Measurements from ENCODE around the gene EFHD1. TPM values are rescaled to one million over a fixed set of nuclear protein-coding genes. Genes with fewer than 3 reads are reported as not detected.
A peak's percentile ranks its signal among the peaks of the same experiment; 100 is the strongest.
"Not testable (repeated sequence)": the region's sequence is repeated elsewhere in the genome, so short reads cannot be mapped to it uniquely, and the experiment has no call there.

The EFHD1 gene
- total RNA-seq, 6 experiments from 2014 or later = 2.0 to 3.4 (median 2.9) TPM

GRCh38 chr2:232680006-232680405 lies 46.6 kb downstream of the EFHD1 start:
- Mint-ChIP-seq H3K9me3 (no peaks in the 10 kb centered on the region), H3K4me3 (no peak overlapping the region), H3K36me3 (ENCODE audit: low read depth) (no peaks in the 10 kb centered on the region), H3K27ac (no peak overlapping the region), H3K27me3 (ENCODE audit: insufficient read depth) (peaks cover 18% of the 10 kb centered on the region), H3K4me1 (ENCODE audit: low read depth) (no peaks in the 10 kb centered on the region)
- no peak for DNase-seq
- TF ChIP-seq CTCF (IDR thresholded peaks at IDR 0.05) = no peak

GRCh38 chr2:232681527-232681926 lies 48.1 kb downstream of the EFHD1 start:
- TF ChIP-seq CTCF (IDR thresholded peaks at IDR 0.05) = no peak
- Mint-ChIP-seq H3K9me3 (no peaks in the 10 kb centered on the region), H3K27ac (no peak overlapping the region), H3K4me1 (ENCODE audit: low read depth) (no peaks in the 10 kb centered on the region), H3K36me3 (ENCODE audit: low read depth) (no peaks in the 10 kb centered on the region), H3K4me3 (no peak overlapping the region), H3K27me3 (ENCODE audit: insufficient read depth) (peaks cover 23% of the 10 kb centered on the region)
- no peak for DNase-seq

GRCh38 chr2:232683368-232683767 lies 50.0 kb downstream of the EFHD1 start:
- no peak overlapping the region for H3K27ac Mint-ChIP-seq
- no peak for DNase-seq
- no peaks in the 10 kb centered on the region for H3K36me3 Mint-ChIP-seq (ENCODE audit: low read depth)
- no peaks in the 10 kb centered on the region for H3K4me1 Mint-ChIP-seq (ENCODE audit: low read depth)
- TF ChIP-seq CTCF (IDR thresholded peaks at IDR 0.05) = peak; percentile 33
- H3K4me3 Mint-ChIP-seq = no peak overlapping the region
- peaks cover 25% of the 10 kb centered on the region for H3K27me3 Mint-ChIP-seq (ENCODE audit: insufficient read depth)
- H3K9me3 Mint-ChIP-seq = no peaks in the 10 kb centered on the region

GRCh38 chr2:232685391-232685790 lies 52.0 kb downstream of the EFHD1 start:
- not testable (repeated sequence) for H3K9me3 Mint-ChIP-seq; H3K27ac Mint-ChIP-seq; H3K4me1 Mint-ChIP-seq (ENCODE audit: low read depth); DNase-seq; H3K36me3 Mint-ChIP-seq (ENCODE audit: low read depth); H3K4me3 Mint-ChIP-seq
- H3K27me3 Mint-ChIP-seq (ENCODE audit: insufficient read depth) = peaks cover 20% of the 10 kb centered on the region

GRCh38 chr2:232687382-232688160 lies 54.2 kb downstream of the EFHD1 start:
- peaks cover 6% of the 10 kb centered on the region; the same call in 1 of the 2 replicates for H3K4me1 Mint-ChIP-seq (ENCODE audit: low read depth)
- no peaks in the 10 kb centered on the region for H3K36me3 Mint-ChIP-seq (ENCODE audit: low read depth)
- no peak for DNase-seq
- H3K27me3 Mint-ChIP-seq (ENCODE audit: insufficient read depth) = peaks cover 15% of the 10 kb centered on the region
- no peak for TF ChIP-seq CTCF (IDR thresholded peaks at IDR 0.05)
- no peak overlapping the region for H3K27ac Mint-ChIP-seq
- H3K4me3 Mint-ChIP-seq = no peak overlapping the region
- H3K9me3 Mint-ChIP-seq = no peaks in the 10 kb centered on the region

- H3K4me3 Mint-ChIP-seq = no peak overlapping the region
- no peak overlapping the region for H3K27ac Mint-ChIP-seq
- H3K27me3 Mint-ChIP-seq (ENCODE audit: insufficient read depth) = peaks cover 15% of the 10 kb centered on the region
- DNase-seq = no peak
- peaks cover 6% of the 10 kb centered on the region; the same call in 1 of the 2 replicates for H3K4me1 Mint-ChIP-seq (ENCODE audit: low read depth)
- H3K36me3 Mint-ChIP-seq (ENCODE audit: low read depth) = no peaks in the 10 kb centered on the region
- no peak for TF ChIP-seq CTCF (IDR thresholded peaks at IDR 0.05)
- H3K9me3 Mint-ChIP-seq = no peaks in the 10 kb centered on the region
Measured at GRCh38 chr2:232688201-232688600, 54.8 kb downstream of the EFHD1 start.

Measured in HFFc6 (cell line).